K562 (cell line): Measurements from ENCODE around the gene CSTB. TPM values are rescaled to one million over a fixed set of nuclear protein-coding genes. Genes with fewer than 3 reads are reported as not detected.

ENCODE experiments used
- ADNP ChIP-seq: fragments of 200-800 bp; sonication (Bioruptor generic); IDR thresholded peaks from 2 replicates; pipeline ENCODE4 v1.6.1; 2016; ENCODE audit warnings: missing genetic modification characterization, missing compliant biosample characterization
- ARID1B ChIP-seq: fragments of 450-650 bp; IDR thresholded peaks from 2 replicates; pipeline ENCODE4 v1.6.1; 2016; ENCODE audit warnings: antibody characterized with exemption, mild to moderate bottlenecking, inconsistent platforms
- C11orf30 ChIP-seq: fragments of 450-650 bp; IDR thresholded peaks from 2 replicates; pipeline ENCODE4 v1.6.1; 2016; ENCODE audit warnings: low read depth, mild to moderate bottlenecking
- CEBPB ChIP-seq: fragments of 450-650 bp; IDR thresholded peaks from 2 replicates; pipeline ENCODE4 v1.6.1; 2016; ENCODE audit warnings: missing genetic modification characterization, missing compliant biosample characterization
- CREB1 ChIP-seq, 2 experiments: sonication (generic) in 1 of 2; formaldehyde crosslinking in 1 of 2; IDR thresholded peaks; 2 replicates each; pipeline versions ENCODE4 v1.6.1 to v1.8.0; 2012 to 2022; ENCODE audit warnings: inconsistent platforms in 1 of 2, mild to moderate bottlenecking in 1 of 2, missing genetic modification reagents in 1 of 2, moderate library complexity in 1 of 2
- KLF10 ChIP-seq: fragments of 250-450 bp; sonication (Bioruptor Pico); IDR thresholded peaks from 2 replicates; pipeline ENCODE4 v1.6.1; 2021; ENCODE audit warnings: matching md5 sums
- MAFG ChIP-seq: fragments of 450-650 bp; conservative IDR thresholded peaks from 2 replicates; pipeline ENCODE4 v1.6.1; 2016; ENCODE audit warnings: missing genetic modification characterization, missing compliant biosample characterization
- MEF2A ChIP-seq: IDR thresholded peaks from 2 replicates; pipeline ENCODE4 v1.6.1; 2011; ENCODE audit warnings: low read depth, mild to moderate bottlenecking, low read length, moderate library complexity; ENCODE audit not compliant: control insufficient read depth
- NCOA2 ChIP-seq, 2 experiments: fragments of 450-650 bp; IDR thresholded peaks; 2 replicates each; pipeline ENCODE4 v1.6.1; 2018; ENCODE audit warnings: mild to moderate bottlenecking in 2 of 2, moderate library complexity in 1 of 2; ENCODE audit not compliant: partially characterized antibody in 2 of 2
- POLR2AphosphoS2 ChIP-seq: IDR thresholded peaks from 2 replicates; pipeline ENCODE4 v1.6.1; 2012; ENCODE audit warnings: low read length, improper control_type of control experiment
- TGIF2 ChIP-seq: sonication (generic); formaldehyde crosslinking; IDR thresholded peaks from 2 replicates; pipeline ENCODE4 v1.8.1; 2022; ENCODE audit warnings: mild to moderate bottlenecking, missing genetic modification reagents, moderate library complexity
- TRIM24 ChIP-seq, 2 experiments: fragments of 450-650 bp; IDR thresholded peaks; 2 replicates each; pipeline ENCODE4 v1.6.1; 2016
- ZNF282 ChIP-seq: sonication (generic); formaldehyde crosslinking; IDR thresholded peaks from 2 replicates; pipeline ENCODE4 v1.8.1; 2023; ENCODE audit warnings: missing genetic modification reagents
- ZNF644 ChIP-seq: fragments of 200-800 bp; sonication (Bioruptor generic); IDR thresholded peaks from 2 replicates; pipeline ENCODE4 v1.6.1; 2016; ENCODE audit warnings: low read depth, missing genetic modification characterization, missing compliant biosample characterization
- ZNF699 ChIP-seq: fragments of 250-450 bp; sonication (Bioruptor Pico); IDR thresholded peaks from 2 replicates; pipeline ENCODE4 v1.8.0; 2021; ENCODE audit warnings: mild to moderate bottlenecking, moderate library complexity; ENCODE audit not compliant: insufficient replicate concordance
- ZNF707 ChIP-seq: fragments of 250-450 bp; sonication (Bioruptor Pico); conservative IDR thresholded peaks from 2 replicates; pipeline ENCODE4 v1.8.0; 2022; ENCODE audit warnings: inconsistent platforms, mild to moderate bottlenecking, moderate library complexity
- ZZZ3 ChIP-seq: fragments of 450-650 bp; IDR thresholded peaks from 2 replicates; pipeline ENCODE4 v1.6.1; 2016; ENCODE audit warnings: antibody characterized with exemption, mild to moderate bottlenecking, moderate library complexity
- polyA plus RNA-seq, 8 experiments: library from polyadenylated mRNA; depleted of rRNA in 4 of 8; stranded (reverse) in 5 of 8; unstranded in 3 of 8; fragments of >200 nt; fragmentation: Nextera tagmentation in 2 of 8; fragmentation: Illumina TruSeq in 1 of 8; extraction: Ambion mirVana in 2 of 8; extraction: Trizol in 1 of 8; gene quantifications; 2 replicates each; pipeline versions ENCODE4 v1.2.1 to v1.2.3, GENCODE V29; 2011 to 2014; ENCODE audit warnings: inconsistent platforms in 1 of 8, missing spikeins in 1 of 8
- total RNA-seq, 7 experiments: library from RNA; depleted of rRNA in 6 of 7; stranded (reverse); fragments of >200 nt in 6 of 7; fragmentation: Illumina TruSeq in 2 of 7; extraction: Trizol in 2 of 7; gene quantifications; 2 replicates each; pipeline versions ENCODE4 v1.2.1 to v1.2.3, GENCODE V29; 2011 to 2021; ENCODE audit warnings: low replicate concordance in 1 of 7
- TF ChIP-seq, protein P1 (sequence below): fragments of 450-650 bp; IDR thresholded peaks from 2 replicates; pipeline ENCODE4 v1.6.1; 2018; ENCODE audit not compliant: partially characterized antibody
- TF ChIP-seq, protein P2 (sequence below): fragments of 450-650 bp; IDR thresholded peaks from 2 replicates; pipeline ENCODE4 v1.6.1; 2017; ENCODE audit warnings: mild to moderate bottlenecking, moderate library complexity
- TF ChIP-seq, protein P3 (sequence below): sonication (generic); formaldehyde crosslinking; IDR thresholded peaks from 2 replicates; pipeline ENCODE4 v1.4.0; 2020; ENCODE audit warnings: mild to moderate bottlenecking, missing genetic modification reagents
- TF ChIP-seq, protein P4 (sequence below): sonication (generic); formaldehyde crosslinking; IDR thresholded peaks from 2 replicates; pipeline ENCODE4 v1.8.0; 2022; ENCODE audit warnings: mild to moderate bottlenecking, missing genetic modification reagents

CSTB gene
- total and polyA plus RNA-seq, 9 of the 15 experiments (the other 6 are each of a cell fraction or from before 2014, with no cell fraction given) = 12.4 to 65.0 (median 31.7) TPM

DNA sequence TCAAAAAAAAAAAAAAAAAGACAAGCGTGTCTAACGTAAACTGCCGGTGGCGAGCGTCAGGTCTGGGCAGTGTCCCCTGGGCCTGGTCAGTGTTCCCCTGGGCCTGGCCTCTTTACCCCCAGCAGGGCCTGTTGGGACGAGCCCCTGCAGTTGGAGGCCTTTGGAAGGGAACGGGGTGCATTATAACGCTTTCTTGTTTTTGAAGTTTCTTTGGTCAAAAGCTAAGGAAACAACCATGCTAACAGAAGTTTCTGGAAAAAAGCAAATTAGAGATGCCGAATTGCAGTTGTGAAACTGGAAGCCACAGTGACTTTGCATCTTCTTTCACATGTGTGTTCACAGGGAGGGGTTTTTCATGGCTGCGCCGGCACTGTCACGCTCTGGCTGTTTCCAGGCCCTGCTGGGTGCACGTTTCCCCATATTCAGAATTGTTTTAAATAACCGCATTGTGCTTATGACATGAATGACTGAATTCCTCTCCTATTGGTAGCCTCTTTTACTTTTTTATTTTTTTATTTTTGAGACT lies 29.2 kb upstream of the CSTB start (continued):
- TF ChIP-seq ZNF644 (tag) (no peak), MAFG (tag) (peak; percentile 76), CEBPB (peak; percentile 92), ARID1B (peak; percentile 19; the same call in 1 of the 2 replicates), C11orf30 (peak; percentile 84), ZNF707 (CRISPR knock-in tag) (no peak), CREB1 (IDR thresholded peaks at IDR 0.05) (no peak), CREB1 (CRISPR knock-in tag; IDR thresholded peaks at IDR 0.05) (no peak), ADNP (tag) (no peak), MEF2A (no peak), TRIM24 (IDR thresholded peaks at IDR 0.05) (0 out of 4 replicates have a peak, but pooled peaks of 1 of the 2 experiments have one; percentile 33), ZNF282 (CRISPR knock-in tag) (no peak), ZNF699 (CRISPR knock-in tag) (no peak), TGIF2 (CRISPR knock-in tag) (no peak), KLF10 (CRISPR knock-in tag) (no peak), POLR2AphosphoS2 (no peak), NCOA2 (IDR thresholded peaks at IDR 0.05; ENCODE audit: partially characterized antibody in 2 of 2) (no peak), ZZZ3 (no peak)
- TF ChIP-seq, protein P1, sequence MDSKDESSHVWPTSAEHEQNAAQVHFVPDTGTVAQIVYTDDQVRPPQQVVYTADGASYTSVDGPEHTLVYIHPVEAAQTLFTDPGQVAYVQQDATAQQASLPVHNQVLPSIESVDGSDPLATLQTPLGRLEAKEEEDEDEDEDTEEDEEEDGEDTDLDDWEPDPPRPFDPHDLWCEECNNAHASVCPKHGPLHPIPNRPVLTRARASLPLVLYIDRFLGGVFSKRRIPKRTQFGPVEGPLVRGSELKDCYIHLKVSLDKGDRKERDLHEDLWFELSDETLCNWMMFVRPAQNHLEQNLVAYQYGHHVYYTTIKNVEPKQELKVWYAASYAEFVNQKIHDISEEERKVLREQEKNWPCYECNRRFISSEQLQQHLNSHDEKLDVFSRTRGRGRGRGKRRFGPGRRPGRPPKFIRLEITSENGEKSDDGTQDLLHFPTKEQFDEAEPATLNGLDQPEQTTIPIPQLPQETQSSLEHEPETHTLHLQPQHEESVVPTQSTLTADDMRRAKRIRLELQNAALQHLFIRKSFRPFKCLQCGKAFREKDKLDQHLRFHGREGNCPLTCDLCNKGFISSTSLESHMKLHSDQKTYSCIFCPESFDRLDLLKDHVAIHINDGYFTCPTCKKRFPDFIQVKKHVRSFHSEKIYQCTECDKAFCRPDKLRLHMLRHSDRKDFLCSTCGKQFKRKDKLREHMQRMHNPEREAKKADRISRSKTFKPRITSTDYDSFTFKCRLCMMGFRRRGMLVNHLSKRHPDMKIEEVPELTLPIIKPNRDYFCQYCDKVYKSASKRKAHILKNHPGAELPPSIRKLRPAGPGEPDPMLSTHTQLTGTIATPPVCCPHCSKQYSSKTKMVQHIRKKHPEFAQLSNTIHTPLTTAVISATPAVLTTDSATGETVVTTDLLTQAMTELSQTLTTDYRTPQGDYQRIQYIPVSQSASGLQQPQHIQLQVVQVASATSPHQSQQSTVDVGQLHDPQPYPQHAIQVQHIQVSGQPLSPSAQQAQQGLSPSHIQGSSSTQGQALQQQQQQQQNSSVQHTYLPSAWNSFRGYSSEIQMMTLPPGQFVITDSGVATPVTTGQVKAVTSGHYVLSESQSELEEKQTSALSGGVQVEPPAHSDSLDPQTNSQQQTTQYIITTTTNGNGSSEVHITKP = peak; percentile 2
- TF ChIP-seq, protein P2, sequence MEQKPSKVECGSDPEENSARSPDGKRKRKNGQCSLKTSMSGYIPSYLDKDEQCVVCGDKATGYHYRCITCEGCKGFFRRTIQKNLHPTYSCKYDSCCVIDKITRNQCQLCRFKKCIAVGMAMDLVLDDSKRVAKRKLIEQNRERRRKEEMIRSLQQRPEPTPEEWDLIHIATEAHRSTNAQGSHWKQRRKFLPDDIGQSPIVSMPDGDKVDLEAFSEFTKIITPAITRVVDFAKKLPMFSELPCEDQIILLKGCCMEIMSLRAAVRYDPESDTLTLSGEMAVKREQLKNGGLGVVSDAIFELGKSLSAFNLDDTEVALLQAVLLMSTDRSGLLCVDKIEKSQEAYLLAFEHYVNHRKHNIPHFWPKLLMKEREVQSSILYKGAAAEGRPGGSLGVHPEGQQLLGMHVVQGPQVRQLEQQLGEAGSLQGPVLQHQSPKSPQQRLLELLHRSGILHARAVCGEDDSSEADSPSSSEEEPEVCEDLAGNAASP = no peak
- TF ChIP-seq, protein P3, sequence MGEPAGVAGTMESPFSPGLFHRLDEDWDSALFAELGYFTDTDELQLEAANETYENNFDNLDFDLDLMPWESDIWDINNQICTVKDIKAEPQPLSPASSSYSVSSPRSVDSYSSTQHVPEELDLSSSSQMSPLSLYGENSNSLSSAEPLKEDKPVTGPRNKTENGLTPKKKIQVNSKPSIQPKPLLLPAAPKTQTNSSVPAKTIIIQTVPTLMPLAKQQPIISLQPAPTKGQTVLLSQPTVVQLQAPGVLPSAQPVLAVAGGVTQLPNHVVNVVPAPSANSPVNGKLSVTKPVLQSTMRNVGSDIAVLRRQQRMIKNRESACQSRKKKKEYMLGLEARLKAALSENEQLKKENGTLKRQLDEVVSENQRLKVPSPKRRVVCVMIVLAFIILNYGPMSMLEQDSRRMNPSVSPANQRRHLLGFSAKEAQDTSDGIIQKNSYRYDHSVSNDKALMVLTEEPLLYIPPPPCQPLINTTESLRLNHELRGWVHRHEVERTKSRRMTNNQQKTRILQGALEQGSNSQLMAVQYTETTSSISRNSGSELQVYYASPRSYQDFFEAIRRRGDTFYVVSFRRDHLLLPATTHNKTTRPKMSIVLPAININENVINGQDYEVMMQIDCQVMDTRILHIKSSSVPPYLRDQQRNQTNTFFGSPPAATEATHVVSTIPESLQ (CRISPR knock-in tag) = no peak
- TF ChIP-seq, protein P4, sequence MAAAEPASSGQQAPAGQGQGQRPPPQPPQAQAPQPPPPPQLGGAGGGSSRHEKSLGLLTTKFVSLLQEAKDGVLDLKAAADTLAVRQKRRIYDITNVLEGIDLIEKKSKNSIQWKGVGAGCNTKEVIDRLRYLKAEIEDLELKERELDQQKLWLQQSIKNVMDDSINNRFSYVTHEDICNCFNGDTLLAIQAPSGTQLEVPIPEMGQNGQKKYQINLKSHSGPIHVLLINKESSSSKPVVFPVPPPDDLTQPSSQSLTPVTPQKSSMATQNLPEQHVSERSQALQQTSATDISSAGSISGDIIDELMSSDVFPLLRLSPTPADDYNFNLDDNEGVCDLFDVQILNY (CRISPR knock-in tag) = no peak
